Body of pancreas (tissue), 4 donors: Measurements from ENCODE around the gene RPL9.

ENCODE experiments used
- POLR2A ChIP-seq, 3 donors: fragments of 450-650 bp; IDR thresholded peaks; one replicate each; pipeline ENCODE4 v1.6.1; 2016; ENCODE audit warnings: antibody characterized with exemption in 3 of 3, mild to moderate bottlenecking in 2 of 3
- TF ChIP-seq, protein P1 (sequence below), 7 experiments: fragments of 450-650 bp in 4 of 7; fragments of 200-600 bp in 3 of 7; sonication (generic) in 3 of 7; IDR thresholded peaks; one replicate each; pipeline ENCODE4 v1.5.1; 2016 to 2019; ENCODE audit warnings: antibody characterized with exemption in 7 of 7

DNA sequence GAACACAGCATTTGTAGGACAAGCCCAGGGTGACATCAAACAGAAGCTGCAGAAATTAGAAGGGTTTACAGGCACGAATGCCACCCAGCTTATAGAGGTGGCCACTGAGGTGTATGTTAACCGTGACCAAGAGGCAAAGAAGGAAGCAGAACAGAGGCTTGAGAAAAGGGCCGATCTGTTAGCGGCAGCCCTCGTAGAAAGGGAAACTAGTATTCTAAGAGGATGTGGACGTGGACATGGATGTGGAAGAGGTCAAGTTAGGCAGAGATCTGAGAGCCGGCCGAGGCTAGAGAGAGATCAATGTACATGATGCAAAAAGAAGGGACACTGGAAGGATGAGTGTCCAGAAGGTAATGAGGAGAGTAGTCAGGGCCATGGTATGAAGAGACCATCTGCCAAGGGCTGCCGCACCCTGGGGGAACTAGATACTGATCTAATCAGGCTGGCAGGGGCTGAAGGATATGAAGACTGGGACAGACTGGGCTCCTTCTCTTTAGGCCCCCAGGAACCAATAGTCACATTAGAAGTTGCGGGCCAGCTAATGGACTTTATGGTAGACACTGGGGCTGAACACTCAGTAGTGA lies 27.6 kb upstream of the RPL9 start:
- TF ChIP-seq, protein P1, sequence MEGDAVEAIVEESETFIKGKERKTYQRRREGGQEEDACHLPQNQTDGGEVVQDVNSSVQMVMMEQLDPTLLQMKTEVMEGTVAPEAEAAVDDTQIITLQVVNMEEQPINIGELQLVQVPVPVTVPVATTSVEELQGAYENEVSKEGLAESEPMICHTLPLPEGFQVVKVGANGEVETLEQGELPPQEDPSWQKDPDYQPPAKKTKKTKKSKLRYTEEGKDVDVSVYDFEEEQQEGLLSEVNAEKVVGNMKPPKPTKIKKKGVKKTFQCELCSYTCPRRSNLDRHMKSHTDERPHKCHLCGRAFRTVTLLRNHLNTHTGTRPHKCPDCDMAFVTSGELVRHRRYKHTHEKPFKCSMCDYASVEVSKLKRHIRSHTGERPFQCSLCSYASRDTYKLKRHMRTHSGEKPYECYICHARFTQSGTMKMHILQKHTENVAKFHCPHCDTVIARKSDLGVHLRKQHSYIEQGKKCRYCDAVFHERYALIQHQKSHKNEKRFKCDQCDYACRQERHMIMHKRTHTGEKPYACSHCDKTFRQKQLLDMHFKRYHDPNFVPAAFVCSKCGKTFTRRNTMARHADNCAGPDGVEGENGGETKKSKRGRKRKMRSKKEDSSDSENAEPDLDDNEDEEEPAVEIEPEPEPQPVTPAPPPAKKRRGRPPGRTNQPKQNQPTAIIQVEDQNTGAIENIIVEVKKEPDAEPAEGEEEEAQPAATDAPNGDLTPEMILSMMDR (IDR thresholded peaks at IDR 0.05) = no peak
- no peak for TF ChIP-seq POLR2A (IDR thresholded peaks at IDR 0.05)
